GM23248 (cell line): ENCODE results near the gene DEDD2.

Experiments used
- EZH2 ChIP-seq: fragments of 200-600 bp; sonication (generic); IDR thresholded peaks from 2 replicates; pipeline ENCODE4 v1.6.1; 2018; ENCODE audit warnings: antibody characterized with exemption, mild to moderate bottlenecking; ENCODE audit not compliant: insufficient read depth, poor library complexity, severe bottlenecking
- EZH2phosphoT487 ChIP-seq: fragments of 200-600 bp; sonication (generic); IDR thresholded peaks from 2 replicates; pipeline ENCODE4 v1.6.1; 2018; ENCODE audit warnings: antibody characterized with exemption, moderate library complexity, mild to moderate bottlenecking, low read depth; ENCODE audit not compliant: insufficient read depth

- no peak for TF ChIP-seq EZH2phosphoT487
- no peak for TF ChIP-seq EZH2
Observed at GRCh38 chr19:42169486-42170413, 47.7 kb downstream of the DEDD2 start.
